K562 (cell line): ENCODE measurements around the gene SLC25A11. TPM values are rescaled to one million over a fixed set of nuclear protein-coding genes. Genes with fewer than 3 reads are reported as not detected.
"Not testable (repeated sequence)": the region's sequence is repeated elsewhere in the genome, so short reads cannot be mapped to it uniquely, and the experiment has no call there.

Experiments used
- ATAC-seq: fragments of 200-7000 bp; cut with Tn5 transposase; 3 replicates; pipeline ENCODE4 v1.9.1; 2020; ENCODE audit warnings: moderate library complexity
- BruUV-seq: library from RNA; stranded (reverse); fragments of 400-500 nt; replicated peaks from 2 replicates; lab custom pipeline; 2021; lab: Mats Ljungman, UMichigan
- CTCF ChIA-PET: fragments of 300-600 bp; formaldehyde crosslinking; extraction: SDS; loops from one replicate; lab custom pipeline; 2021; ENCODE audit warnings: low intra/inter-chr PET ratio; lab: Yijun Ruan, JAX
- POLR2A ChIA-PET: fragments of 300-600, 350-650 bp; sonication (Branson Sonifier 250); formaldehyde crosslinking; extraction: SDS; loops from one replicate; lab custom pipeline; 2021; ENCODE audit warnings: antibody characterized with exemption, inconsistent platforms; lab: Yijun Ruan, JAX
- DNase-seq, 4 experiments: peaks; one replicate each; pipeline versions ENCODE4 v3.0.0 to v3.0.0-alpha.2; 2011 to 2018; ENCODE audit warnings: low spot score in 3 of 4, mixed read lengths in 3 of 4; ENCODE audit errors: extremely low read depth in 1 of 4
- FAIRE-seq: peaks from 2 replicates; lab custom pipeline; 2011; peaks lifted over from hg19 to GRCh38; lab: Jason Lieb, UNC
- H2AFZ ChIP-seq: 2 replicates; pipeline ENCODE4 v1.6.0; 2011; ENCODE audit warnings: low read depth, low read length, control low read depth, inconsistent platforms
- H3K27ac ChIP-seq: fragments of 200-600 bp; 3 replicates; pipeline ENCODE4 v1.8.0; 2011; ENCODE audit warnings: low read depth, mild to moderate bottlenecking, control low read depth, inconsistent platforms, low read length, moderate library complexity, mixed read lengths; ENCODE audit errors: extremely low read depth
- H3K27me3 ChIP-seq, 2 experiments: fragments of 300-600 bp in 1 of 2; 2 replicates in 1 of 2; 3 replicates in 1 of 2; pipeline versions ENCODE4 v1.6.0 to v1.8.0; 2011; ENCODE audit warnings: inconsistent platforms in 2 of 2, low read length in 2 of 2, mild to moderate bottlenecking in 1 of 2, mixed read lengths in 1 of 2, moderate library complexity in 1 of 2; ENCODE audit not compliant: control insufficient read depth in 2 of 2, insufficient read depth in 2 of 2
- H3K36me3 ChIP-seq: fragments of 300-600 bp; 3 replicates; pipeline ENCODE4 v1.8.0; 2011; ENCODE audit warnings: mild to moderate bottlenecking, low read length, inconsistent platforms; ENCODE audit not compliant: control insufficient read depth, insufficient read depth
- H3K4me1 ChIP-seq, 2 experiments: fragments of 200-600 bp in 1 of 2; replicated peaks in 1 of 2; 2 replicates in 1 of 2; 3 replicates in 1 of 2; pipeline versions ENCODE4 v1.5.1 to v1.8.0; 2011; ENCODE audit warnings: inconsistent platforms in 2 of 2, low read length in 2 of 2, mild to moderate bottlenecking in 1 of 2, mixed read lengths in 1 of 2, moderate library complexity in 1 of 2; ENCODE audit not compliant: control insufficient read depth in 2 of 2, insufficient read depth in 2 of 2
- H3K4me2 ChIP-seq: 2 replicates; pipeline ENCODE4 v1.6.1; 2011; ENCODE audit warnings: low read length, control low read depth, inconsistent platforms, mixed read lengths; ENCODE audit not compliant: insufficient read depth
- H3K4me3 ChIP-seq: fragments of 200-600 bp; sonication (generic), shearing (Covaris generic); 2 replicates; pipeline ENCODE4 v1.5.1; 2016; ENCODE audit warnings: control low read depth, inconsistent platforms
- H3K79me2 ChIP-seq: fragments of 200-600 bp; 3 replicates; pipeline ENCODE4 v1.8.0; 2011; ENCODE audit warnings: low read length, inconsistent platforms; ENCODE audit not compliant: control insufficient read depth, insufficient read depth
- H3K9ac ChIP-seq, 2 experiments: 2 replicates each; pipeline versions ENCODE4 v1.6.0 to v1.6.1; 2011; ENCODE audit warnings: low read depth in 2 of 2, low read length in 2 of 2, control low read depth in 1 of 2, inconsistent platforms in 1 of 2, mild to moderate bottlenecking in 1 of 2, mixed read lengths in 1 of 2; ENCODE audit not compliant: insufficient read depth in 1 of 2
- H3K9me1 ChIP-seq: one replicate; pipeline ENCODE4 v1.6.0; 2011; ENCODE audit warnings: inconsistent platforms, mild to moderate bottlenecking, low read length, moderate library complexity; ENCODE audit not compliant: control insufficient read depth, insufficient read depth
- H3K9me3 ChIP-seq: replicated peaks from 2 replicates; pipeline ENCODE4 v1.5.1; 2011; ENCODE audit warnings: low read depth, low read length, inconsistent platforms; ENCODE audit not compliant: control insufficient read depth, insufficient read depth
- H4K20me1 ChIP-seq: replicated peaks from 2 replicates; pipeline ENCODE4 v1.6.1; 2011; ENCODE audit warnings: low read length, inconsistent platforms, mixed read lengths; ENCODE audit not compliant: control insufficient read depth, insufficient read depth
- SMARCA4 ChIP-seq: fragments of 450-650 bp; IDR thresholded peaks from 2 replicates; pipeline ENCODE4 v1.6.1; 2016
- ZNF124 ChIP-seq: sonication (generic); formaldehyde crosslinking; IDR thresholded peaks from 2 replicates; pipeline ENCODE4 v1.8.1; 2022; ENCODE audit warnings: missing genetic modification reagents
- WGBS: fragments of 100-300 bp; shearing (Covaris generic); methylation state at CpG from one replicate; pipeline ENCODE4 v1.1.6; 2016; ENCODE audit warnings: low coverage, mixed read lengths; ENCODE audit not compliant: insufficient coverage; ENCODE audit errors: missing lambda C conversion rate; 5-methylcytosine and 5-hydroxymethylcytosine counted together
- in situ Hi-C: fragments of 300-500 bp; cut with MboI; formaldehyde crosslinking; loops from 4 replicates; pipeline ENCODE4 v1.15.0; 2018; ENCODE audit warnings: inconsistent platforms, mixed read lengths
- intact Hi-C: fragments of 100-400 bp; cut with micrococcal nuclease; formaldehyde crosslinking; loops from 2 replicates; pipeline ENCODE4 v1.14.2; 2022
- polyA plus RNA-seq, 8 experiments: library from polyadenylated mRNA; depleted of rRNA in 4 of 8; stranded (reverse) in 5 of 8; unstranded in 3 of 8; fragments of >200 nt; fragmentation: Nextera tagmentation in 2 of 8; fragmentation: Illumina TruSeq in 1 of 8; extraction: Ambion mirVana in 2 of 8; extraction: Trizol in 1 of 8; gene quantifications; 2 replicates each; pipeline versions ENCODE4 v1.2.1 to v1.2.3, GENCODE V29; 2011 to 2014; ENCODE audit warnings: inconsistent platforms in 1 of 8, missing spikeins in 1 of 8
- total RNA-seq, 7 experiments: library from RNA; depleted of rRNA in 6 of 7; stranded (reverse); fragments of >200 nt in 6 of 7; fragmentation: Illumina TruSeq in 2 of 7; extraction: Trizol in 2 of 7; gene quantifications; 2 replicates each; pipeline versions ENCODE4 v1.2.1 to v1.2.3, GENCODE V29; 2011 to 2021; ENCODE audit warnings: low replicate concordance in 1 of 7

SLC25A11 gene
- total and polyA plus RNA-seq, 9 of the 15 experiments (the other 6 are each of a cell fraction or from before 2014, with no cell fraction given): 3.1 to 56.7 (median 32.9) TPM

DNA sequence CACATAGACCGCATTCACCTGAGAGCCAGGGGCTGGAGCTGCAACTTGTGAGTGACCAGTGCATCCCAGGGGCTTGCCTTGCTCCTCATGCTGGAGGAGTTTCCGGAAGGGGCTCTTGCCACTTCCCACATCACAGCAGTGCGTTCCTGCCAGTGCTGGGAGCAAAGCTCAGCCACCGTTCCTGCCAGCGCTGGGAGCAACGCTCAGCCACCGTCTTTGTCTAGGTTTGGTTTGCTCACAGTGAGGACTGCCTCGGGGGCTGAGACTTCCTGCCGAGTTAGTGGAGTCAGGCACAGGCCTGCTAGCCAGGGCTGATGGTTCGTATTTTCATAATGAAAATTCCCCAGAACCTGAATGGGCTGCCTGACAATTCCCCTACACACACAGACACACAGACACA, 31.5 kb downstream of the SLC25A11 start:
- Histone ChIP-seq H3K27ac (no peak overlapping the region; the same call in 2 of the 3 replicates), H3K9ac (0 out of 4 replicates have a peak overlapping the region, but pooled peaks of 1 of the 2 experiments have one; percentile 28), H2AFZ (peak overlapping the region; percentile 95), H4K20me1 (no peaks in the 10 kb centered on the region), H3K79me2 (no peaks in the 10 kb centered on the region), H3K27me3 (no peaks in the 10 kb centered on the region; a peak in 1 of 5 replicates), H3K4me3 (no peak overlapping the region), H3K4me2 (no peak overlapping the region), H3K9me3 (no peaks in the 10 kb centered on the region), H3K4me1 (peaks cover 5 to 13% of the 10 kb centered on the region in 2 experiments), H3K9me1 (peaks cover 1% of the 10 kb centered on the region), H3K36me3 (no peaks in the 10 kb centered on the region)
- intact Hi-C loops (loop anchor here (10.0 kb wide), 1 partner anchor 56 kb away; the partner anchor contains the start of gene SPAG7), in situ Hi-C loops (no loop called here)
- ChIA-PET POLR2A (interaction anchor here (1.1 kb wide), 1 partner anchor 9 kb away, joined by 5 read pairs; no protein-coding TSS in a partner anchor), CTCF (no interaction called here)
- no peak for DNase-seq
- 69% methylated on average over 7 of the region's 10 CpGs for WGBS
- no TSS peak for BruUV-seq
- no peak for FAIRE-seq
- no peak for TF ChIP-seq SMARCA4
- no peak for TF ChIP-seq ZNF124 (CRISPR knock-in tag)
- no peak for ATAC-seq

DNA sequence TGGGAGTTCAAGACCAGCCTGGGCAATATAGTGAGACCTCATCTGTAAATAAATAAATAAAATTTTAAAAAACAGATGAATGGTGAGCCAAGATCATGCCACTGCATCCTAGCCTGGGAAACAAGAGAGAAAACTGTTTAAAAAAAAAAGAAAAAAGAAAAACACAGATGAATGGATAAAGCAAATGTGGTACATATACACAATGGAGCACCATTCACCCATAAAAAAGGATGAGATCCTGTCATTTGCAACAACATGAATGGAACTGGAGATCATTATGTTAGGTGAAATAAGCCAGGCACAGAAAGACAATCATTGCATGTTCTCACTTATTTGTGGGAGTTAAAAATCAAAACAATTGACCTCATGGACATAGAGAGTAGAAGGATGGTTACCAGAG, 33.2 kb downstream of the SLC25A11 start:
- in situ Hi-C loops, H3K4me3 ChIP-seq, H3K9me1 ChIP-seq, H3K27me3 ChIP-seq, ATAC-seq, FAIRE-seq, H3K36me3 ChIP-seq, CTCF ChIA-PET, H3K27ac ChIP-seq, DNase-seq, H2AFZ ChIP-seq, H3K9me3 ChIP-seq, H3K4me2 ChIP-seq, BruUV-seq, POLR2A ChIA-PET, H3K79me2 ChIP-seq, H4K20me1 ChIP-seq, H3K9ac ChIP-seq: not testable (repeated sequence)
- peaks cover 17 to 29% of the 10 kb centered on the region in 2 experiments for H3K4me1 ChIP-seq
- intact Hi-C loops: loop anchor here (10.0 kb wide), 1 partner anchor 58 kb away; the partner anchor contains the start of gene SPAG7
